Measurements from ENCODE around the gene PGLYRP3.
"Not testable (repeated sequence)": the region's sequence is repeated elsewhere in the genome, so short reads cannot be mapped to it uniquely, and the experiment has no call there.

The PGLYRP3 gene

GRCh38 chr1:153348511-153349362, 36.0 kb upstream of the PGLYRP3 start, which contains the start of gene PGLYRP4:
Gene PGLYRP4, minus strand, starts transcription at chr1:153348841. Its CDS starts 909 bp downstream, at chr1:153347932.
- no peak for DNase-seq

- DNase-seq = no peak
These were observed 35.1 kb upstream of the PGLYRP3 start for GRCh38 chr1:153347856-153348255.

GRCh38 chr1:153347049-153347448, 34.3 kb upstream of the PGLYRP3 start:
- not testable (repeated sequence) for DNase-seq

- DNase-seq = no peak
These were observed 33.4 kb upstream of the PGLYRP3 start for GRCh38 chr1:153346077-153346723.

GRCh38 chr1:153345187-153346076, 32.7 kb upstream of the PGLYRP3 start:
- DNase-seq = no peak

GRCh38 chr1:153344718-153345025, 31.9 kb upstream of the PGLYRP3 start:
- DNase-seq = no peak

- DNase-seq = no peak
These were observed 31.3 kb upstream of the PGLYRP3 start for GRCh38 chr1:153343811-153344717.

GRCh38 chr1:153343040-153343681, 30.4 kb upstream of the PGLYRP3 start:
- DNase-seq = no peak

- no peak for DNase-seq
These were observed 29.4 kb upstream of the PGLYRP3 start for GRCh38 chr1:153342178-153342577.

- no peak for DNase-seq
These were observed 28.7 kb upstream of the PGLYRP3 start for GRCh38 chr1:153341431-153341934.

- DNase-seq = no peak
These were observed 27.6 kb upstream of the PGLYRP3 start for GRCh38 chr1:153340356-153340755.

- no peak for DNase-seq
These were observed 27.1 kb upstream of the PGLYRP3 start for GRCh38 chr1:153339802-153340201.

GRCh38 chr1:153337980-153338853, 25.5 kb upstream of the PGLYRP3 start:
- no peak for DNase-seq

- DNase-seq = peak in 1 of 56 donors; percentile 13
These were observed 23.9 kb upstream of the PGLYRP3 start for GRCh38 chr1:153336650-153337049.

- no peak for DNase-seq
These were observed 21.1 kb upstream of the PGLYRP3 start for GRCh38 chr1:153333902-153334301.

GRCh38 chr1:153324912-153325311, 12.2 kb upstream of the PGLYRP3 start:
- DNase-seq = peak in 3 of 56 donors; percentile 2 to 34 (median 7)

- DNase-seq = no peak
These were observed 9.8 kb upstream of the PGLYRP3 start for GRCh38 chr1:153322568-153322967.

- DNase-seq = not testable (repeated sequence)
These were observed 5.4 kb upstream of the PGLYRP3 start for GRCh38 chr1:153318145-153318544.

GRCh38 chr1:153316013-153316412, 3.3 kb upstream of the PGLYRP3 start:
- DNase-seq = not testable (repeated sequence)
